ENCODE results near the gene GNAI3.
A peak's percentile ranks its signal among the peaks of the same experiment; 100 is the strongest.

The GNAI3 gene

GRCh38 chr1:109527098-109527811 lies 21.2 kb upstream of the GNAI3 start:
- DNase-seq = no peak

DNA sequence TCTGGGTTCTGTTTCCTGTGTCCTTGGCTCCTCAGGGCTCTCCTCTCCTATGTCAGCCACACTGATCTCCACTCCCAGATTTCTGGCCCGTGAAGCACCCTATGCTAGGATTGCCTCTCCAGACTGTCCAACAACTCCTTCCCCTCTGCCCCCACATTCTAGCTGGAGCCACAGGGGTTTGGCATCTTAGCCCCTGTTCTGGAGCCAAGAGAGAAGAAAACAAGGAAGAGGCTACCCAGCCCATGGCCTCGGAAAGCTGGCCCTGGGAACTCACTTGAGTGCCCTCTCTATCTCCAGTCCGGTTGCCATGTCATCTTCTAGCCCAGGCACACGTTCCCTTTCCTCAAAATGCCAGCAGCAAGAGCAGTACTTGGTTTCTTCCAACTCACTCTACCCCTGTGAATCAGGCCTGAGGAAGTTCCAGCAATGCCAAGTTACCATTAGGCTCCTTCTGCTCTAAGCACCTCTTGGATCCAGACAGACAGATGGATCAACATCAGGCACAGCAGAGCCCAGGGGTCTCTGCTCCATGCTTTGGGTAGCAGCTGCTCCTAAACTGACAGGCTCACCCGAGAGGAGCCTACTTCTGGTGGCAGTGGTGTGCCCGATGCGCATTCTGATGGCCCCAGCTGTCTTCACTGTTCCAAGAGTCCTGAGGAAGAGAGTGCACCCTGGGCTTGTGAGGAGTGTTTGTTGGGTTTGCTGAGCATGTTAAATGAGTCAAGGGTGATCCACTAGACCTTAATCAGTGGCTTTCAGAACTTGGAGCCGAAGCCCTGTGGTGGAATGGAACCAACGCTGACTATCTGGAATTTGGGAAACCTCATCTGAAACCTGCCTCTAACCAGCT lies 20.3 kb upstream of the GNAI3 start:
- no peak for DNase-seq

- no peak for DNase-seq
These were observed 19.7 kb upstream of the GNAI3 start for GRCh38 chr1:109528712-109529111.

DNA sequence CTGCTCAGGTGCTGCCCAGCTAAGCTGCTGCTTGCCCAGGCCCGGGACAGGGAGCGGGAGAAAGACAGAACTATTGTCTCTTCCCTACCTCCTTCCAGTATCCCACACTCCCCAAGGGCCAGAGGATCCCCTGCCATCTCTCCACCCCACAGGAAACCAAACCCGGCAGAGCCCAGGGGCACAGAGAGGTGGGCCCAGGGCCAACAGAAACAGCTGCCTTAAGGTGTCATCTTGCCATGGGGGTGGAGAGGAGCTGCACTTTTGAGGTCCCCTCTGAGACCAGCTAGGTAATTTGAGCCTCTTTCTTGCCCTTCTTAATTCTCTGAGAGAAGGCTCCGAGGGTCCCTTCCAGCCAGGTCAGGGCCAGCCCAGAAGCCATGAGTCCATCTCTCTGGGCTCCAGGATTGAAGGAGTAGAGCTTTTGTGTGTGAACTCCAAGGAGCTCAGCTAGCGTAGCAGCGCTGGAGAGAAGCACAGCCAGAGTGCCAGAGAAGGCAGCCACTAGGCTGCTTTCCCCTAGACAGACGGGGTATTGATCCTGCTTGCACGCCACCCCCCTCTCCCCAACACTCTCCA lies 18.4 kb upstream of the GNAI3 start:
- no peak for DNase-seq

GRCh38 chr1:109530457-109531087 lies 17.8 kb upstream of the GNAI3 start:
- DNase-seq = peak; percentile 19

DNA sequence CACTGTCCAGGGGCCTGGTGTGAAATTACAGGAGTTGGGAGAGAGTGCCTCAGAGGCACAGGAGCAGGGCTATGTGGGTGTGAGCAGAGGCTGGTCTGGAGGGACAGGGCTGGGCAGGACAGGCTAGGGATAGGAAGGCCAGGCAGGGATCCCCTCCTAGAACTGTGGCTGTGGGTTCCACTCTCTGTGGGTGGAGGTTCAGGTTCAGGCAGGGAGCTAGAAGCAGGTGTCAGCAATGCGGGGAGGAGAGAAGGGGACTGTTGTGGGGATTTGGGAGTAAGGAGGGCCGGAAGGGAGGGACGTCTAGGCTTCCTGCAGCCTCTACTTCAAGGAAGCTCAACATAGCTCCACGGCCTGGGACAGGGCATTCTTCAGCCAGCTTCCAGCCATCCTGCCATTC lies 17.0 kb upstream of the GNAI3 start:
- no peak for DNase-seq

- no peak for DNase-seq
These were observed 16.5 kb upstream of the GNAI3 start for GRCh38 chr1:109531826-109532364.

GRCh38 chr1:109532365-109533136 lies 15.9 kb upstream of the GNAI3 start:
- DNase-seq = peak; percentile 85

DNA sequence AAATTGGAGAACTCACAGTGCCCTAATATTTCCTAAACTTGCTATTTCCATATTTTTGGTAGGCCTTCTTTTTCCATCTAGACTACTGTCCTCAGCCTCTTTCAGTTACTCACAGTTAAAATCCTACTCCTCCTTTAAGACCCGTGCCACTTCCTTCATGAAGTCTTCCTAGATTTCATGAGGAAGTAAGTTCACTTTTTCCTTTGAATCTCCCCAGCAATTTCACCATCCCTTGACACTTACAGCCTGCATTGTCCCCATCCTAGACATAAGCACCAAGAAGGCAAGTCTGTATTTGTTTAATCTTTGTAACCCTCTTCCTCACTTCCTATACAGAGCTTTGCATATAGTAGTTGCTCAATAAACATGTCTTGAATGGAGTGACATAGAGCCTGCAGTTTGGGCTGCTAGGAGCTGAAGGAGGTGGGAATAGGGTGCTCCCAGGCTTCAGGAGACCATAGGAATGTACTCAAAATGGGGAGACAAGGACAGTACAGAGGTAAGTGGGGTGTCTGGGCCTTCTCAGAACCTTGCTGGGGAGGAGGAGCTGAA lies 14.0 kb upstream of the GNAI3 start:
- DNase-seq = no peak

DNA sequence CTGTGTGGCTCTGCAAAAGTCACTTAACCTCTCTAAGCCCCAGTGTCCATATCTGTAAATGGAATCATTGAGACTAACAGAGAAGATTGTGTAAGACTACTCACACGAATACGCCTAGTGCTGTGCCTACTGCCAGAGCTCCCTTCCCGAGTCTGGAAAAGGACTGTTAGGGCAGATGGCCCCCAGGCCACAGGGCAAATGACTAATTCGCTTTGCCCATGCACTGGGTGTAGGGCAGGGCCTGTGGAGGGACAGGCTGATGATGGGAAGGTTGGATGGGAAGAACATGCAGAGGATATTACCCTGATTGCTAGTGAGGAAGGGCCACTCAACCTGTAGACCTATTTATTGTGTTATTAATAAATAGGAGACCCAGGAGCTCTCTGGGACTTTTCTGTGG lies 12.9 kb upstream of the GNAI3 start:
- no peak for DNase-seq

DNA sequence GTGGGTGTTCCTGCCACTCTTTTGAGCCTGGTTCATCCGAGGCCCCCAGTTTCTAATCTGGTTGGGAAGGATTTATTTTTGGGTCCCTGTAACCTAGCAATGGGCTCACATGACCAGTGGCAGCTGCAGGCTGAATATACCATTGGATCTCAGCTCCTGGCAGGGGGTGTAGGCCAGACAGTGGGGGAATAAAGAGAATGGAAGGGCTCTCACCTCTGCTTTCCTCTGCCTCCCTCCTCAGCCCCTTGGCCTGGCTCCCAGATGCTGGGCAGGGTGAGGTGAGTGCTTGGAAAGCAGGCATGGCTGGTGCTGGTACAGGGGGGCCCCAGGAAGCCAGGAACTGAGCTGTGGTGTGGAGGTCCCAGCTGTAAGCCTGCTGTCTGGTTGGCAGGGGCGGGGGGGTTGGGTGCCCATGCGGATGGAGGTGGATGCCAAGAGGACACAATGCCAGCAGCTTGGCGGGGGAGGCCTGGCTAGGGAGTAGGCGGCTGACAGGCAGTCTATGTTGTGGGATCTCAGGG lies 12.4 kb upstream of the GNAI3 start:
- DNase-seq = no peak

- DNase-seq = no peak
These were observed 10.8 kb upstream of the GNAI3 start for GRCh38 chr1:109537450-109538178.

GRCh38 chr1:109538827-109539555 lies 9.4 kb upstream of the GNAI3 start:
- DNase-seq = no peak

DNA sequence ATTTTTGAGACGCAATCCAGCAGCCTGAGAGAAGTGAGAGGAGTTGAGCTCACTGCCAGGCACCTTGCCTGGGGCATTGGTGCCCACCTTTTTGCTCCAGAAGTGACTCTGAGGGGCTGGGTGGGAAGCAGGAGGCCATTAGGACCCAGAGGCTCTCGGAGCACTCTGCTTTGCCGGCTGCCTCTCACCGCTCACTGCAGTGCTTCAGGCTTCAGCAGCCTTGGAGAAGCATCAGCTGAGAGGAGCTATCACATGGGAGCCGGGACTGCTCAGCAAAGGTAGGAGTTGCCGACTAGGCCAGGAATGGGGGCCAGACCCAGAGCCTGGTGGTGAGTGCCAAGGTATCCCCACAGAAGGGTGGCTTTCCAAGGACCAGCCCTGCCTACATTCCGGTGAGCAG lies 8.7 kb upstream of the GNAI3 start, which contains the start of gene GPR61:
TSS of gene GPR61 (plus strand) at position 197 of the 400 bp plus-strand sequence. CDS start 3,151 bp downstream, outside the sequence.
- DNase-seq = no peak

- no peak for DNase-seq
These were observed 7.3 kb upstream of the GNAI3 start for GRCh38 chr1:109541102-109541501.

- no peak for DNase-seq
These were observed 5.8 kb upstream of the GNAI3 start for GRCh38 chr1:109542657-109543056.

DNA sequence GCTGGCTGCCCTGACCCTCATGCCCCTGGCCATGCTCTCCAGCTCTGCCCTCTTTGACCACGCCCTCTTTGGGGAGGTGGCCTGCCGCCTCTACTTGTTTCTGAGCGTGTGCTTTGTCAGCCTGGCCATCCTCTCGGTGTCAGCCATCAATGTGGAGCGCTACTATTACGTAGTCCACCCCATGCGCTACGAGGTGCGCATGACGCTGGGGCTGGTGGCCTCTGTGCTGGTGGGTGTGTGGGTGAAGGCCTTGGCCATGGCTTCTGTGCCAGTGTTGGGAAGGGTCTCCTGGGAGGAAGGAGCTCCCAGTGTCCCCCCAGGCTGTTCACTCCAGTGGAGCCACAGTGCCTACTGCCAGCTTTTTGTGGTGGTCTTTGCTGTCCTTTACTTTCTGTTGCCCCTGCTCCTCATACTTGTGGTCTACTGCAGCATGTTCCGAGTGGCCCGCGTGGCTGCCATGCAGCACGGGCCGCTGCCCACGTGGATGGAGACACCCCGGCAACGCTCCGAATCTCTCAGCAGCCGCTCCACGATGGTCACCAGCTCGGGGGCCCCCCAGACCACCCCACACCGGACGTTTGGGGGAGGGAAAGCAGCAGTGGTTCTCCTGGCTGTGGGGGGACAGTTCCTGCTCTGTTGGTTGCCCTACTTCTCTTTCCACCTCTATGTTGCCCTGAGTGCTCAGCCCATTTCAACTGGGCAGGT lies 5.0 kb upstream of the GNAI3 start:
- DNase-seq = no peak

DNA sequence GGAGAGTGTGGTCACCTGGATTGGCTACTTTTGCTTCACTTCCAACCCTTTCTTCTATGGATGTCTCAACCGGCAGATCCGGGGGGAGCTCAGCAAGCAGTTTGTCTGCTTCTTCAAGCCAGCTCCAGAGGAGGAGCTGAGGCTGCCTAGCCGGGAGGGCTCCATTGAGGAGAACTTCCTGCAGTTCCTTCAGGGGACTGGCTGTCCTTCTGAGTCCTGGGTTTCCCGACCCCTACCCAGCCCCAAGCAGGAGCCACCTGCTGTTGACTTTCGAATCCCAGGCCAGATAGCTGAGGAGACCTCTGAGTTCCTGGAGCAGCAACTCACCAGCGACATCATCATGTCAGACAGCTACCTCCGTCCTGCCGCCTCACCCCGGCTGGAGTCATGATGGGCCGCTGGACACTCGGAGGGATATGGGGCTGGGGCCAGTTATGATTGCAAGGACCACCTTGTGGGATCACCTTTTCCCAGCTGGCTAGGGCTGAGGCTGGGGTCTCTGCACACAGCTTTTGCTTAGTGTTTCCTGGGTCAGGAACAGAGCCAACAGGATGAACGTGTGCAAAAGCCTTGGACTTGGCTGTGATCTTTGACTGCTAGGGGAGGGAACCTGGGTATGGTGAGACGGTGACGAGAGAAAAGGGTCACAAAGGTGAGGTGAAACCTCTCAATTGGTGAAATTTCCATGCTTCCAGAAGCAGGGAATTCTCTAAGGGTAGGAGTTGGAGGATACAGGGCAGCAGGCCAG lies 4.3 kb upstream of the GNAI3 start:
- DNase-seq = no peak

Measured in NCI-H146 (cell line).